Measurements from ENCODE around the gene SH3RF3.

SH3RF3 gene

DNA sequence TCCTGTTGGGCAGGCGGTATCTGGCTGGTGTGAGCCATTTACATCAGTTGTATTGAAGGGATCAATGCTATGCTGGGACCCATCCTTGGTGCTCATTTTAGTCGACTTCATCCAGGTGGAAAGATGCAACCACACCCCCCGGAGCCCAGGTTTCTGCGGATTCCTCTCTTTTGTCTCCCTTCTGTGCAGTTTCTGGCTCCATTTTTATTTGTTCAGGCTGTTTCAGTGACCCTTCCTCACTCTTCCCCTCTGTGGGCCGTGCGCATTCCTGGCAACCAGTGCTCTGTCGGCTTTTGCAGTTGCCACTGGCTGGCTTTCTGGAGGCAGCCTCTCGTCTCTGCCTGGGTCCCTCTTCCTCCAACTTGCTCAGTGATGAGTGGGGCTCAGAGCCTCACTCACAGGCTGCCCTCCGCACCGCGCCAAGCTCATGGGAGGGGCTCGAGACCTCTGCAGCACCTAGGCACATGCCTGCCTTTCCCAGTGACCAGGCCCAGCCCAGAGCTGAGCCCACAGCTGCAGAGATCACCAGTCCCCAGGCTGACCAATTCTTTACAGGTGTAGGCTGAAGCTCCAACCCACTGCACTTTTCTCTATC, 12.1 kb downstream of the SH3RF3 start:
- DNase-seq, result no peak

DNA sequence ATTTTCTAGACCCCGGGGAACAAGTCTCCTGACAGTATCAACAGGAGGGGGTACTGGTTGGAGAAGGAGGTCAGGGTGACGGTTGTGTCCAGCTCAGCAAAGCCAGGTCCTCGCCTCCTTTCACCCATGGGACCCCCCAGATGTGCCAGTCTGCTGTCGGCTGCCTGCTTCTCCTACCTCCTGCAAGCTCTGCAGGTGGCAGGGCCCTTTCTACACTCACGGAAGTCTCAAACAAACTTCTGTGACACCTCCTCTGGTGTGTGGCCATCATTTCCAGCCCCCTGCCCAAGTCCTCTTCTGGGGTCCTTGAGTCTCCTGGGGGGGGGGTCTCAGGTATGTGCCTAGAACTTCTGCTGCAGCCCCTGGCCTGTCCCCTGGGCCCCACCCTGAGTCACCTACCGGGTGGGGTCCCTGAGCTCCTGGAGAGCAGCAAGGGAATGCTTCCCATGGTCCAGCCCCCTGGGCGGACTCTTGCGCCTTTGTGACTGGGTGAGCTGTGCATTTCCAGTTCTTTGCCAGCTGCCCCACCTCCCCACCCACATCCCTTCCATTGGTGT, 12.8 kb downstream of the SH3RF3 start:
- DNase-seq, result no peak

DNA sequence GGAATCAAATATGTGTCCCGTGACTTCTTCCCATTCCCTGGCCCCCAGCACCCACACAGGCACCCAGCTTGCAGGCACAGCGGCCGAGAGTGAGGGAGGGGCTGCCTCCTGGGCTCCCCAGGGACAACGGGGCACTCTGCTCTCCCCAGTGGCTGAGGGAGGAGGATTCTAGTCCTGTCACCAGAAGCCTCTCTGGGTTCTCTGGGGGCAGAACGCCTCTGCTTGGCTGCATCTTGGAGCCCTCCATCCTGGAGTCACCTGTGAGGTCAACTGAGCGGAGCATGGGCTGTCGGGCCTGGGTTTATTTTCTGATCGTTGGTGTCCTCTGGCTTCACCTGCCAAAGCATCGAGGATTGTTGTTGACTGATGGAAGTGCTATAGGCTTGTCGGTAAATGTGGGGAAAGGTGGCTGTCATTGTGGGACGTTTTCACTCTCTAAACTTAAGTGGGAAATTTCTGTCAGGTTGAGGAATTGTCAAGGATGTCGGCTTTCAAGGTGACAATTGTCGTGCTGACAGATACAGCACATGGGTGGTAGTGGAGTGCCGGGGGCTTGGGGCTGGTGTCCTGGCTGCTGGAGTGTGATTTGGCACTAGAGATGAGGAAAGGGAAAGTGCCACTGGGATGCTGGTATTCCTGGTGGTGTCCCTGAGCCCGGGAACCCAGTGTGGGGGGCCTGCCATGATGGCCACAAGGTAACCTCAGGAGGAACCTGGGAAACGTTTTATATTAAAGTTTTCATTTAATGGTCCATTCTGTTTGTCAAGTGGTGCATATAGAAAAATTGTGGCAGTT, 13.6 kb downstream of the SH3RF3 start:
- DNase-seq, result no peak

DNA sequence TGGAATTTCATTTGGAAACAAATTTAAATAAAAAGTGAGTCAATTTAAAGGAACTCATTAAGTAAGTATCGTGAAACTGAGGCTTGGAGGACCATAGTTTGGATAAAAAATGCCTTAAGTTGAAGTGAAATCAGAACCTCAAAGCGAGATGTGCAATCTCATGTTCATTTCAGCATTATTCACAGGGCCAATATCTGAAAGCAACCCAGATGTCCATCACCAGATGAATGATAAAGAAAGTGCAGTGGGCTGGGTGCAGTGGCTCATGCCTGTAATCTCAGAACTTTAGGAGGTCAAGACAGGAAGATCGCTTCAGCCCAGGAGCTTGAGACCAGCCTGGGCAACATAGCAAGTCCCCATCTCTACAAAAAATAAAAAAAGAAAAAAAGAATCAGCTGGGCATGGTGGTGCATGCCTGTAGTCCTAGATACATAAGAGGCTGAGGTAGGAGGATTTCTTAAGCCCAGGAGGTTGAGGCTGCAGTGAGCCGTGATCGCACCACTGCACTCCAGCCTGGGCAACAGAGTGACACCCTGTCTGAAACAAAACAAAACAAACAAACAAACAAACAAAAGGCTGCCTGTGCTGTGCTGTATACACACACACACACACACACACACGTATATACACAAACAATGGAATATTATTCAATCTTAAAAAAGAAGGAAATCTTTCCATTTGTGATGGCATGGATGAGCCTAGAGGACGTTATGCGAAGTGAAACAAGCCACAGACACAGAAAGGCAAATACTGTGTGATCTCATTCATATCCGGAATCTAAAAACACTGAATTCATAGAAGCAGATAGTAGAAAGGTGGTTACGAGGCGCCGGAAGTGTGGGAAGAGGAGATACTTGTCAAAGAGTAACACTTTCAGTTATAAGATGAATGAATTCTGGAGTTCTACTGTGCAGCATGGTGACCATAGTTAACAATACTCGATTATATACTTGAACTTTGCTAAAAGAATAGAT, 14.5 kb downstream of the SH3RF3 start:
- DNase-seq, result no peak

DNA sequence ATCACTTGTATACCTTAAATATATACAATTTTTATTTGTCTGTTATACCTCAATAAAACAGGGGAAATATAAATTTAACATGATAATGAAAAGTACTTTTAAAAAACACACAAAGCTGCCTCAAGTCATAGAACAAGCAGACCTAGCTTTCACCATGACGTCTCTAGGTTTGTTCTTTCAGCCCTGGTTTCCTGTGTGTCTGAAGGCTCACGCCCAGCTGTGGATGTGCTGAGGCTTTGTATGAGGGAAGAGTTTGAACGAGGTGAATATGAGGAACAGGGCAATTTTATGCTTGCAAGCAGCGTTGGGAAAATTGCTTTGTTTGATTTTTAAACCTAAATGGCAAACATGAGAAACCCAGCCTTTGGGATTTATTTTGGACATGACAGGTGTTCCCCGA, 15.3 kb downstream of the SH3RF3 start:
- no peak for DNase-seq

DNA sequence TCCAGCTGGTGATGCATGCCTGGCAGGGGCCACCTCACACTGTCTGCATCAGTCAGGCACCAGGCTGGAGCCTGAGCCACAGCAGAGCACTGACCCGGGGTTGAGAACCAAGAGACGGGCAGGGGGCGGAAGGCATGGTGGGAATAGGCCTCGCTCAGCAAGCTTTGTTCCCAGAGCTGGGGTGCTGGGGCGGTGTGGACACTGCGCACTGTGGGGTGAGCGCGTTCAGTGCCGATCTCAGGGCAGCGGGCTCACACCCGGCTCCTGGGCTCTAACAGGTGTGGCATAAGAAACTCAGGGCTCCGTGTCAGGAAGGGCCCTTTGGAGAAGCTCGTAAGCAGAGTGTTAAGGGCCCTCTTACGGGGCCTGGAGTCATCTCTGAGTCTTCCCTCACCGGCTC, 15.7 kb downstream of the SH3RF3 start:
- no peak for DNase-seq

DNA sequence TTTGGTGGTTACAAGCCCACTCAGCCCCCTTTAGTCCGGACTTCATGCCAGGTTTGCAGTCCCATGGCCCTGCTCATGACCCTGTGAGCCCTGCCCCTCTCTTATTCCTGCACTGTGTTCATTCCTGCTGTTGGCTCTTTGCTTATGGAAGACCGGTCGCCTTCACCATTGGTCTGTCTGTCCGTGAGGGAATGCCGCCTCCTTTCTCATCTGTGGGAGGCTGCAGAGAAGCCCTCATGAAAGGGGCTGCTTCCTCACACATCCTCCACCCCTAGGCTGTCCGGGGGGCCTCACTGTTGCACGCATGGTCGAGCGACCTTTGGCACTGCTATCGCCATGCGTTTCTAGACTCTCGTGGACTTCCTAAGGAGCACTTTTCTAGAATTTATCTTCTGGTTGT, 16.3 kb downstream of the SH3RF3 start:
- DNase-seq, result no peak

DNA sequence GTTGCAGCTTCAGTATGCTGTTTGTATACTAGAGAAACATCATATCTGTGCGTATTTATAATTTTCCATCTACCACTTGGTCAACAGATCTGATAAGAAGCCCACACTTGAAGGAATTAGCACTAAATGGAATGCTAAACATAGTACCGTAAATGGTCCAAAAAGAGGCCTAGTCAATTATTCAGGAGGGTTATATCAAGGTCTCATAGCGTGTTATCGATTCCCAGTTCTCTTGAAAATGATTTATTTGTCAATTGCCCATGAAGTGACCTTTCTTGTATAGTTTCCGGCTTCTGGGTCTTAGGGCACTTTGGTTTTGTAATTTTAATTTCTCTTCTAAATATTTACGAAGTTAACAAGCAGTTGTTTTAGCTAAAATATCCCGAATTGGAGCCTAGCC, 18.4 kb downstream of the SH3RF3 start:
- no peak for DNase-seq

DNA sequence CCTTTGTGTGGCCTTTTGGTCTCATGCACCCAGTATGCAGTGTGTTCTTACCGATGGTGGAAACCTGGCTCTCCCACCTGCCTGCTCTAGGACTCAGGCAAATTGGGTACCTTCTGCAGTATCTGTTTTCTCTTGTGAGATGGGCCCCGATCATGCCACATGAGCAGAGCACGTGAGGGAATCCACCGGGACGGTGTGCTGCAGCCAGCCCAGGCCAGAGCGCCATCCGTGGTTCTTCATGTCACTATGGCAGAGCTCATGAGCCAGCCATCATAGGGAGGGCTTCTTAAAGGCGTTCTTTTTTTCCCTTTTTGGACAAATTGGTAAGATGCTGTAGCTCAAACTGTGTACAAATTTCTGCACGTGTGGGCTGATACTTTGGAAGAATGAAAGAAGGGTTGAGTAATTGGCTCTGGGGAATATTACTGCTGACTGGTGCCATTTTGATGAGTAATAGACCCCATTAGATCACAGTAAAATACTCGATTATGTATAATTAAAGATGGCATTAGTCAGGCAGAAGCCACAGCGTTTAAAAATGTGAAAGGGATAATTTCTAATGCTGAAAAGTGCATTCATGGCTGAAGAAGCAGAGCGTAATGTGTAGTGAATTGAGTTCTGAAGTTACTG, 19.2 kb downstream of the SH3RF3 start:
- no peak for DNase-seq

DNA sequence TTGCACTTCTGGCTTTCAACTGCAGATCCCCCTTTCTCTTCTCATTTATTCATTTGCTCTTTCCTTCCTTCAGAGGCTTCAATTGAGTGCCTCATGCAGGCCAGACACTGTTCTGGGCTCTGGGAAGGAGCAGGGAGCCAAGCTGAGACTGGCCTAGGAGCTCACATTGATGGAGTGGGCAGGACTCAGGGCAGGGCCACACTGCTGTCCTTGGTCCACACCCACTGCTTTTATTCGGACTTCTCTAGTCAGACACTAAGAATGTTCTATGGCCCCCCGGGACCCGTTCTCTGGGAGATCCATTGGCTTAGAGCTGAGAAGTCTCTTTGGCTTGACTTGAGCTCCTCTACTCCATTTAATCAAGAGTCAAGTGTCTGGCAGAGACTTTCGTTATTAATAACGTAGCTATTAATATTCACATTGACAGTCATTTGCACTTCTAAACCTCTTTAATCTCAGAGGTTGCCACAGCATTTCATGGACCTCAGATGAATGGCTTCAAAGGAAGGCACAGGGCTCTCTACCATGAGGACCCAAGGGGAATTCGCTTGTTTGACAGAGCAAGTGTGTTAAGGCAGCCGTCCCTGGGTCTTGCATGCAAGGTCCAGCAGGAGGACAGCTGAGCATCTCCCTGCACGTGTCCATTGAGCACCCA, 20.1 kb downstream of the SH3RF3 start:
- DNase-seq, result no peak

DNA sequence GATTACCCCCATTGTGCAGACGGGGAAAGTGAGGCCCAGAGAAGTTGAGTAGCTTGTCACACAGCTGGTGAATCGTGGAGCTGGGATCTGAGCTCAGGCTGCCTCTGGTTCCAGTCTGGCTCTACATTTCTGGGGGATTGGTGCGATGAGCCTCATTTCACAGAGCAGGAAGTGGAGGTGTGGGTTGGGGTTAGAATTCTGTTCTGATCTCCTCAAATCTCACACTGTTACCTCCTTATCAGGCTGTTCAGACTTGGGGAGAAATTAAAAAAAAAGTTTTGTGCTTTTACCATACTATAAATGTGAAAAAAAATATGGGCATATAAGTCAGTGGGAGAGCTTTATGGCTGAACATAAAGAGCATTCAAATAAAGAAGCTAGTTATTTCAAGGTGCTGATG, 21.6 kb downstream of the SH3RF3 start:
- no peak for DNase-seq

DNA sequence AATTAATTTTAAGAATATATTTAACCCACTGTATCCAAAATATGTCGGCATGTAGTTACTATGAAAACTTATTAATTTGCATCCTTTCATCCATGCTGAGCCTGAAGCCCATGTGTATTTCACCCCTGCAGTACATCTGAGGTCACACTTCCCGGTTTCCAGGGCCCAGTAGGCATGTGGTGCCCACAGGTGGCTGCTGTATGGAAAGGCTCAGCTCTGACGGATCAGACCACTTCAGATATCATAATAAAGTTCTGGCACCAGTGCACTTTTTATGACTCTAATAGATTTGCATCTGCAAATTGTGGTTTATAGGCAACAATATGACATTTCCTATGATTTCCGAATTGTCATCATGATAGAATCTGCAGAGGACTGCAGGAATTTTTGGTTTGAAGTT, 22.5 kb downstream of the SH3RF3 start:
- DNase-seq, result no peak

DNA sequence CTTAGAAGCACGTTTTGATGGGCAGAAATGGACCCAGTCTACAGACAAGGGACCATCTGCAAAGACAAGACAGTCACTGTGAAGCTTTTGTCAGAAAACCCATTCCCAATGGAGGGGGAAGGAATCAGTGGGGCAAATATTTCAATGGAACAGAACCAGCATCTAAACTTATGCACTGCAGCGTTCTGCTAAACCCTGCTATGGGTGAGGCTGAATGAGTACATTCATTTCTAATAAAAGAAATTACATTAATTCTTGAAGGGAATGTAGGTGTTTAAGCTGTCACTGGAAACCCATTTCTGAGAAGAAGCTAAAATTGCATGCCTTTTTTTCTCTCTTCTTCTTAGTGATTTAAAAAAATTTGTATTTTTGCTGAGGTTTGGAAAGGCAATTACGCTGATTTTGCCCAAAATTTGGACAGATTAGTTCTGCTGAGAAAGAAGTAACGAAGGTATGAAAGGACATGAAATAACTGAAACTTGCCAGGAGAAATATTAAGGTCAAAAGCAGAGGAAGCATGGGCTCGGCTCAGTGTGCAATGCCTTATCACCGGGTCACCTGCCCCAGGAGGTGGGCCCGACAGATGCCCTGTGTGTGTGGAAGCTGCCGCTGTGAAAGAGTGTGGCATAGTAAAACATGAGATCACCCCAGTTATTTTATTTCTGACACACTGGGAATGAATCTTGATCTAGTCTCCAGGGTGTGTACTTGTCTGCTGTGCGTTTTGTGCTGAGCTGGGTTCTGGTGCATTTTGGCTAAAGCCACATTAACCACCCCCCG, 24.2 kb downstream of the SH3RF3 start:
- DNase-seq, result no peak

DNA sequence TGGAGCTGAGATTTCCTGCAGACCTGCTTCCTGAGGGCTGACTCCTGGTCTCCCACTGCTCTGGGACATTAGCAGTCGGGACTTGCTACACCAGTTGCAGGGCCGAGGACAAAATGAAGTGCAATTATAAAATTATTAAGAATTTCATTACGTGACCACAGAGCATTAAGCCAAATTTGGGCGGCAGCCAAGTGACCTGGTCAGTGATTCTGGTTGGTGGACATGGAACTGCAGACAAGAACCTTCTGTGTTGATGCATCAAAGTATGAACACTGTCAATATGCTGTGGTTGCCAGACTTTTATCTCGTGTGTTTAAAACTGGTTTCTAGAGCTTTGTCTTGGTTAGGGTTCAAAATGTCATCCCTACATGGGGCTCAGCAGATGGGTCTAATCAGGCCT, 24.8 kb downstream of the SH3RF3 start:
- DNase-seq, result no peak

DNA sequence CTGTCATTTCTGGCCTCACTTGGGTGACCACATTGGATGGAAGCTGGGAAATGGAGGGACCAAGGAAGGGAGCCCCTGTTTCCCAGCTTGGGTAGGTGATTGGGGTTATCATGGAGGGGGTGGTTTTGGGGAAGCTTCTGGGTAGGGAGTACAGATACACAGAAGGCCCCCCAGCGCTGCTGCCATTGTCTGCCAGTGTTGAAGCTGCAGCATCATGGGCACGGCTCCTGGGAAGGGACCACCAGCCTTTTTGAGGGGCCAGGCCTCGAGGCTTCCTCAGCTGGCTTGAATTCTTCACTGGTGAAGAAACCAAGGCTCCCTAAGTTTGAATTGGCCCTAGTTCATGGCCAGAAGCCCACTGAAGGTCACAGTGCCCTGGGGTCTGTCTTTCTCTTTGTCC, 25.2 kb downstream of the SH3RF3 start:
- no peak for DNase-seq

DNA sequence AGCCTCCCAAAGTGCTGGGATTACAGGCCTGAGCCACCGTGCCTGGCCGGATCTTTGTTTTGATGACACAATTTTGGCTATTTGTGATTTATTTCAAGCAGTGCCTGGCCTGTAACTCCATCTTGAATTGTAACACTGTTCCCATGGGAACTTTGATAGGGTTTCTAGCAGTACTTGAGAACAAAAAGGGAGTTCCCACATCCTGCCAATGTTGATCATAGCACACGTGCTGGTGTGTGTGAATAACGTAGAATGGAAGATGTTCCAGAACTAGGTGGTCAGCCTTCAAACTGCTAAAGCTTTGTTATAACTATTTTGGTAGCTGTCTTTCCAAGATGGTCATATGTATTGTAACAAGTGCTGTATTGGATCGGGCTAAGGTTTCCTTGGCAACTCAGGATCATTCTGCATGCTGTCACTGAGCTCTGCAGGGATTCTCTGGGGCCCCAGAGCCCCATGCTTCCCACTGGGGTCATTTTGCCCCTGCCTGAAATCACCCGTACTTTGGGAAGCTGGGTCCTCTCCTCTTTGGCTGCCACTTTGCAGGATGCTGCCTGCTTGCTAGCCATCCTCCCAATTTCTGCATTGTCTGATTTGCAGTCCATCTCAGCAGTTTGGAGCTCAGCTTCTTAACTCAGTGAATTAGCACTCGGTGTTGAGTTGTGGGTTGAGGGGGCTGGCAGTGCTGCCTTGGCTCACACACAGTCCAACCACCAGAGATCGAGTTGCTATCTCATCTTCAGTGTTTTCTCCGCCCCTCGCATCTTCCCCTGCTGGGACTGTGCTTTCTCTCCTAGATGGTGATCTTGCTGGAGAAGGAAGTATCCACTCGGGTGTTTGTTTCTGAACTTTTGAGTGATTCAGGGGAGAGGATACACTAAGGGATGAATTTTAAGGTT, 26.8 kb downstream of the SH3RF3 start:
- DNase-seq, result no peak

DNA sequence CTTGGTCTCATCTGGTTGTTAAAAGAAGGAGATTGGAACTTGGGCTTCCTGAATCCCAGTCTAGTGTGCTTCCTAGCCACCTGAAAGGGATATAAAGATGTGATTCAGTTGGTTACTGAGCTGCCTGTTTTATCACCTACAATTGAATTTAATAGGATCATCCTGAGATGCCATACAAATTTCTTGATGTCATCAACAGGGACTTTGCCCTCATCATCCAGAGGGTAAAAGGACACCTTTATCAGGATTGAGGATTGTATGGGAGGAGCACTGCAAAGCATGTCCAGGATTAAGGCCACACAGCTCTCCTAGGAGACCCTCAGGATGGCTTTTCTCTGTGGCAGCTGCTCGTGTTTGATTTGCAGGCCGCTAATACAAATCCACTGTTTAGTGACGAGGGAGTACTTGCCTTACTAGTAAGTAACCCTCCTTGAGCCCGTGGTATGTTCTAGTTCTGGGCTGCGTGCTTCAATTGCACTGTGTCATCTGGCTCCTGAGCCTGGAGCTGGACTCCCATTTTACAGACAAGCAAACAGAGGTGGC, 28.6 kb downstream of the SH3RF3 start:
- no peak for DNase-seq

DNA sequence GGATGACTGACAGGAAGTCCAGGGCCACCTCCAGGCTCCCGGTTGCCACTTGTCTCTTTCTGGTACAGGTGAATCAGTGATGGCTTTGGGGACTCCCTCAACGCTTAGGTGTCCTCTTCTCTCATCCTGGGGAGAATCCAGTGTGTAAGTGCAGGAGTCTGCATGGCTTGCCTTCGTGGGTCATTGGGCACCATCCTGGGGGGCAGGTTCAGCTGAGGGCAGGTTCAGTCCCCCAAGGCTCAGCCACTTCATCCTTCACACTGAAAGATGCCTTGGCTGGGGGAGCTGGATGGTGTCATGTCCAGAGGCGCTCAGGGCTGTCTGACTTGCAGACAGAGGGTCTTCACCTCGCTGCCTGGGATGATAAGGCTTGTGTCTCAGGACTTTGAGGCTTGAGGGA, 29.2 kb downstream of the SH3RF3 start:
- DNase-seq, result no peak

DNA sequence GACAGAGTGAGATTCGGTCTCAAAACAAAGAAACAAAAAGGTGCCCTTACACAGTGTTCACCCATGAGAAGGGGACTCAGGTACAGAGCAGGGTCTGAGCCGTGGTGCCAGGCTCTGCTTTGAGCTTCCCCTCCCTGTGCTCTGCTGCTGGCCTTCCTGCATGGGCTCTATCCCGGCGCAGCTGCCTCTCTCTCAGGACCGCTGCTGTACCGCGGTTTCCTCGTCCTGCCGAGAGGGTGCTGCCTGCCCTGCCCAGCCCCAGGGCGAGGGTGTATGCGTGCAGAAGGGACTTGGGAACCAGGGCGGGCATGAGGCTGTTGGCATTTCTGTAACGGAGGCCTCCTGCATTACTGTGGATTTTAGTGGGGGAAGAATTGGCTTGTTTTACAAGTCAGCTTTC, 30.1 kb downstream of the SH3RF3 start:
- DNase-seq, result no peak

Measured in NCI-H1105 (cell line).